IMR-90 (cell line): ENCODE data around the gene SRCIN1.

Experiments used
- CEBPB ChIP-seq: IDR thresholded peaks from 2 replicates; pipeline ENCODE4 v1.6.1; 2012; ENCODE audit warnings: low read depth, low read length, improper control_type of control experiment
- CTCF ChIP-seq: conservative IDR thresholded peaks from 2 replicates; pipeline ENCODE4 v1.5.1; 2012; ENCODE audit warnings: mild to moderate bottlenecking, low read depth, low read length, improper control_type of control experiment
- MAFK ChIP-seq: IDR thresholded peaks from 2 replicates; pipeline ENCODE4 v1.6.1; 2012; ENCODE audit warnings: low read depth, low read length, improper control_type of control experiment
- MAZ ChIP-seq: IDR thresholded peaks from 2 replicates; pipeline ENCODE4 v1.6.1; 2012; ENCODE audit warnings: low read depth, mild to moderate bottlenecking, low read length, improper control_type of control experiment, moderate library complexity, borderline replicate concordance
- MXI1 ChIP-seq: IDR thresholded peaks from 2 replicates; pipeline ENCODE4 v1.6.1; 2012; ENCODE audit warnings: low read depth, mild to moderate bottlenecking, low read length, moderate library complexity, borderline replicate concordance
- NFE2L2 ChIP-seq: fragments of 150-350 bp; IDR thresholded peaks from 2 replicates; pipeline ENCODE4 v1.6.1; 2016; ENCODE audit warnings: low read depth, mild to moderate bottlenecking, low read length
- POLR2A ChIP-seq: IDR thresholded peaks from 2 replicates; pipeline ENCODE4 v1.6.1; 2012; ENCODE audit warnings: mild to moderate bottlenecking, low read depth, low read length
- RAD21 ChIP-seq: IDR thresholded peaks from 2 replicates; pipeline ENCODE4 v1.6.1; 2012; ENCODE audit warnings: low read length, improper control_type of control experiment
- RCOR1 ChIP-seq: IDR thresholded peaks from 2 replicates; pipeline ENCODE4 v1.6.1; 2012; ENCODE audit warnings: mild to moderate bottlenecking, low read length, improper control_type of control experiment; ENCODE audit not compliant: insufficient replicate concordance
- RFX5 ChIP-seq: IDR thresholded peaks from 2 replicates; pipeline ENCODE4 v1.8.0; 2012; ENCODE audit warnings: low read depth, mild to moderate bottlenecking, low read length, moderate library complexity
- USF2 ChIP-seq: fragments of 150-350 bp; IDR thresholded peaks from 2 replicates; pipeline ENCODE4 v1.6.1; 2017; ENCODE audit warnings: mild to moderate bottlenecking, antibody characterized with exemption, low read length, low read depth

DNA sequence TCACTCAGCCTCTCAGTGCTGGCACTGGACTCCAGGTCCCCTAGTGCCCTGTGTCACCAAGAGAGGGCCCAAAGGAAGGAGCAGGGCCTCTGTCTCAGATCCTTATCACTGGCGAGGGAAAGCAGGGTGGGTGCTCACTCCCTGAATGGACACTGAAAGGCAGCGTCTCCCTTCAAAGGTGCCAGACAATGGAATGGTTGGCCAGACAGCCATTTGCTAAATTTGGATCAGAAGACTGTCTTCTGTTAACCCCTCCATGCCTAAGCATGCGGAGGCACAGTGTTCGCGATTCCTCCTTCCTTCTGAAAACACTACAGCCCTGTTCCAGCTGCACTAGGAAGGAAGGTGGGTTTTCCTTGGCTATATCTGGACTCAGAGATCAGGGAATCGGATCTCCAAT is 48.4 kb downstream of the SRCIN1 start:
- TF ChIP-seq CTCF: no peak
- TF ChIP-seq POLR2A: no peak
- TF ChIP-seq MXI1: no peak
- TF ChIP-seq MAZ: no peak
- TF ChIP-seq RAD21: no peak
- no peak for TF ChIP-seq MAFK
- no peak for TF ChIP-seq CEBPB
- TF ChIP-seq RFX5: no peak
- TF ChIP-seq RCOR1: no peak
- TF ChIP-seq USF2: no peak
- TF ChIP-seq NFE2L2: no peak
